Central memory CD8-positive, alpha-beta T cell (primary cell): ENCODE data around the gene ATXN10.

Experiments
- ATAC-seq: fragments of 150-1000 bp; cut with Tn5 transposase; replicated peaks from 2 replicates; pipeline ENCODE4 v1.10.0; 2022; ENCODE audit warnings: mild to moderate bottlenecking, moderate FRiP score, moderate number of reproducible peaks; ENCODE audit not compliant: poor library complexity, severe bottlenecking; ENCODE audit errors: extremely low read depth
- DNase-seq, 2 donors: peaks; one replicate each; pipeline ENCODE4 v3.0.0; 2021; ENCODE audit warnings: low spot score in 2 of 2
- H3K27ac Mint-ChIP-seq: one replicate; pipeline ENCODE4 v1.8.0; 2022; ENCODE audit warnings: low read depth, mild to moderate bottlenecking, moderate library complexity, mixed read lengths
- H3K27me3 Mint-ChIP-seq: one replicate; pipeline ENCODE4 v1.8.0; 2022; ENCODE audit warnings: mixed read lengths
- H3K36me3 Mint-ChIP-seq: one replicate; pipeline ENCODE4 v1.8.0; 2022; ENCODE audit warnings: mild to moderate bottlenecking, moderate library complexity, mixed read lengths; ENCODE audit not compliant: insufficient read depth
- H3K4me1 Mint-ChIP-seq: one replicate; pipeline ENCODE4 v1.8.0; 2022; ENCODE audit warnings: mixed read lengths
- H3K4me3 Mint-ChIP-seq: one replicate; pipeline ENCODE4 v1.8.0; 2022; ENCODE audit warnings: mild to moderate bottlenecking, moderate library complexity, mixed read lengths
- H3K9me3 Mint-ChIP-seq: one replicate; pipeline ENCODE4 v1.8.0; 2022; ENCODE audit warnings: mixed read lengths

Gene ATXN10

GRCh38 chr22:45880716-45881523 is 209.3 kb downstream of the ATXN10 start:
- Mint-ChIP-seq H3K36me3 (peaks cover 1% of the 10 kb centered on the region), H3K9me3 (no peaks in the 10 kb centered on the region), H3K27me3 (peaks cover 53% of the 10 kb centered on the region), H3K4me3 (no peak overlapping the region), H3K4me1 (no peaks in the 10 kb centered on the region), H3K27ac (no peak overlapping the region)
- ATAC-seq (no peak), DNase-seq (no peak)

DNA sequence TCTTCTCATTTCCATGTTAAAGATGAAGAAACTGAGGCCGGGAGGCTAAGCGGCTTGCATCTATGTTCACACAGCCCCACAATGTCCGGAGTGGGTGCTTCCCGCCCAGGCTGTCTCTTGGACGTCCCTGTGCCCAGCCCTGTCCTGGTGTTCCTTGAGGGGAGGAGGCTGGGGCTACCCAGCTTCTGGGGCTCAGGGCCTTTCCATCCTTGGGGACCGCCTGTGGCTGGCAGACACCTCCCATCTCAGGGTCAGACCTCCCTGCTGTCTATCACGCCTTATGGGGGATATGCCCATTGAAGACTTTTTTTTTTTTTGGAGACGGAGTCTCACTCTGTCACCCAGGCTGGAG is 209.9 kb downstream of the ATXN10 start:
- peaks cover 59% of the 10 kb centered on the region for H3K27me3 Mint-ChIP-seq
- H3K27ac Mint-ChIP-seq = no peak overlapping the region
- no peak for DNase-seq
- no peaks in the 10 kb centered on the region for H3K9me3 Mint-ChIP-seq
- peaks cover 1% of the 10 kb centered on the region for H3K36me3 Mint-ChIP-seq
- H3K4me3 Mint-ChIP-seq = no peak overlapping the region
- no peaks in the 10 kb centered on the region for H3K4me1 Mint-ChIP-seq
- no peak for ATAC-seq

GRCh38 chr22:45882881-45883810 is 211.5 kb downstream of the ATXN10 start:
- Mint-ChIP-seq H3K27ac (no peak overlapping the region), H3K27me3 (peaks cover 48% of the 10 kb centered on the region), H3K4me1 (no peaks in the 10 kb centered on the region), H3K9me3 (no peaks in the 10 kb centered on the region), H3K4me3 (no peak overlapping the region), H3K36me3 (peaks cover 1% of the 10 kb centered on the region)
- no peak for ATAC-seq
- DNase-seq = no peak

DNA sequence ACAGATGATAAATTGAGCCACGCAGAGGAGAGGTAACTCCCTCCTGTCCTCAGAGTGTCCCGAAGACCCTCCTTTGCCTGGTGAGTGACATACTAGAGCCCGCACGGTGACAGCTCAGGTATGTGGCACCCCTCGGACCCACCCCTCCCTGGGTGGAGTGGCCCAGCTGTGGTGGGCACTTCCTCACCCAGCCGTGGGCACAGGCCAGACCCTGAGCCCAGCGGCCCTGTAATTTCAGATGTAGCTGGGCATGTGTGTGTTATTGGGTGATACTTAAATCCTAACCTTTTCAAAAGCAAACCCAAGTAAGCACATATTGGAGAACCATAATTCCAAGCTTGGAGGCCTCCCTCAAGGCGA is 212.2 kb downstream of the ATXN10 start:
- no peak overlapping the region for H3K27ac Mint-ChIP-seq
- no peaks in the 10 kb centered on the region for H3K4me1 Mint-ChIP-seq
- DNase-seq (no peak), ATAC-seq (no peak)
- H3K9me3 Mint-ChIP-seq = no peaks in the 10 kb centered on the region
- H3K36me3 Mint-ChIP-seq = peaks cover 1% of the 10 kb centered on the region
- H3K4me3 Mint-ChIP-seq = no peak overlapping the region
- H3K27me3 Mint-ChIP-seq = peaks cover 41% of the 10 kb centered on the region

- Mint-ChIP-seq H3K9me3 (no peaks in the 10 kb centered on the region), H3K36me3 (peaks cover 1% of the 10 kb centered on the region), H3K27me3 (peaks cover 35% of the 10 kb centered on the region), H3K4me3 (no peak overlapping the region), H3K27ac (no peak overlapping the region), H3K4me1 (no peaks in the 10 kb centered on the region)
- DNase-seq (no peak), ATAC-seq (no peak)
Measured at GRCh38 chr22:45884201-45885062, 212.8 kb downstream of the ATXN10 start.

DNA sequence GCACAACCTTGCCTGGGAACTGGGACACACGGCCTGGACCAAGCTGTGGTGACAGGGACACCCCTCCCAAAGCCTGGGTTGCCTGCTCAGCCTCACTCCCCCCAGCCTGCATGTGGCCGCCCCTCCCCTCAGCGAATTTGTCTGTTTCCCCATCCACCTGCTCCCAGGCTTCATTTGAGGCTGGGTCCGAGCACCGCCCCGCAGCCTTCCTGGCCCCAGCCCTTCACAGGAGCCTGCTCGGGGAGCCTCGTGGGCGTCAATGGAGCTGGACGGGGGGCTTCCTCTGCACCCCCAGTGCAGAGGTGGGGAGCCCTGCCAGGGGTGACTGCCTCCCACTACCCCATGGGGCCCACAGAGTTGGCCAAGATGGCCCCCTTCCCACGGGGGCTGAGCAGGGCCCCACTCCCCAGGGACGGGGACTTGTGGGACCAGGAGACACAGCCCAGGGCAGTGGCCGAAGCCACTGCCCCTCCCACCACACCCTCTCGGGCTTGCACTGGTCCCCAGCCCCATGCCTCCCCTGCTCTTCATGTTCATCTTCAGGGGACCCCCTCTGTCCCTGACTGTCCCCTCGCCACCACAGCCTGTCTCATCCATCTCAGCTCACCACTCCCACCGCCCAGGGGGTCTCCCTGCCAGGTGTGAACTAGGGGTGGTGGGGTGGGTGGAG is 213.7 kb downstream of the ATXN10 start:
- ATAC-seq (no peak), DNase-seq (no peak)
- no peaks in the 10 kb centered on the region for H3K9me3 Mint-ChIP-seq
- H3K36me3 Mint-ChIP-seq = peaks cover 3% of the 10 kb centered on the region
- peaks cover 26% of the 10 kb centered on the region for H3K27me3 Mint-ChIP-seq
- no peaks in the 10 kb centered on the region for H3K4me1 Mint-ChIP-seq
- H3K27ac Mint-ChIP-seq = no peak overlapping the region
- H3K4me3 Mint-ChIP-seq = no peak overlapping the region

DNA sequence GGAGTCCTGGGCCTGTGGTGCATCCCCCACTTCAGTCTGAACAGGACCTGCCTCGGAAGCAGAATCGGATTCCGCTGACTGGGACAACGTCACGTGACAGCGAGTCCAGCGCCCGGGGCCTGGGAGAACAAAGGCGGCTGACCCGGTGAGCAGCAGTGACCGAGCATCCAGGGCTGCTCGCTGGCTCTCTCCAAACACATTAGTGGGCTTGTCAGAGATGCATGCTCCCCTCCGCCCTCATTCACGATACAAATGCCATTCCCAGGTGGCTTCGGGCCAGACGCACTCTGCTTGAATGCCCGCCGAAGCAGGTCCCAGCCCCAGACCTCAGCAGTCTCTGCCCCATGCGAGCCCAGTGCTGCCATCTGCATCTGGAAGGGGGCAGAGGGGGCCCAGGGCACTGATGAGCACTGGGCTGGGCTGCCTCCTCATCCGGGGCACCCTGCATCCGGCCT is 214.3 kb downstream of the ATXN10 start:
- H3K4me3 Mint-ChIP-seq = no peak overlapping the region
- no peak overlapping the region for H3K27ac Mint-ChIP-seq
- H3K27me3 Mint-ChIP-seq = peaks cover 21% of the 10 kb centered on the region
- no peaks in the 10 kb centered on the region for H3K9me3 Mint-ChIP-seq
- ATAC-seq (no peak), DNase-seq (no peak)
- H3K36me3 Mint-ChIP-seq = peaks cover 3% of the 10 kb centered on the region
- no peaks in the 10 kb centered on the region for H3K4me1 Mint-ChIP-seq

GRCh38 chr22:45886540-45886939 is 214.9 kb downstream of the ATXN10 start:
- Mint-ChIP-seq H3K4me1 (no peaks in the 10 kb centered on the region), H3K27me3 (peaks cover 21% of the 10 kb centered on the region), H3K9me3 (no peaks in the 10 kb centered on the region), H3K36me3 (peaks cover 3% of the 10 kb centered on the region), H3K27ac (no peak overlapping the region), H3K4me3 (no peak overlapping the region)
- DNase-seq = no peak
- no peak for ATAC-seq

DNA sequence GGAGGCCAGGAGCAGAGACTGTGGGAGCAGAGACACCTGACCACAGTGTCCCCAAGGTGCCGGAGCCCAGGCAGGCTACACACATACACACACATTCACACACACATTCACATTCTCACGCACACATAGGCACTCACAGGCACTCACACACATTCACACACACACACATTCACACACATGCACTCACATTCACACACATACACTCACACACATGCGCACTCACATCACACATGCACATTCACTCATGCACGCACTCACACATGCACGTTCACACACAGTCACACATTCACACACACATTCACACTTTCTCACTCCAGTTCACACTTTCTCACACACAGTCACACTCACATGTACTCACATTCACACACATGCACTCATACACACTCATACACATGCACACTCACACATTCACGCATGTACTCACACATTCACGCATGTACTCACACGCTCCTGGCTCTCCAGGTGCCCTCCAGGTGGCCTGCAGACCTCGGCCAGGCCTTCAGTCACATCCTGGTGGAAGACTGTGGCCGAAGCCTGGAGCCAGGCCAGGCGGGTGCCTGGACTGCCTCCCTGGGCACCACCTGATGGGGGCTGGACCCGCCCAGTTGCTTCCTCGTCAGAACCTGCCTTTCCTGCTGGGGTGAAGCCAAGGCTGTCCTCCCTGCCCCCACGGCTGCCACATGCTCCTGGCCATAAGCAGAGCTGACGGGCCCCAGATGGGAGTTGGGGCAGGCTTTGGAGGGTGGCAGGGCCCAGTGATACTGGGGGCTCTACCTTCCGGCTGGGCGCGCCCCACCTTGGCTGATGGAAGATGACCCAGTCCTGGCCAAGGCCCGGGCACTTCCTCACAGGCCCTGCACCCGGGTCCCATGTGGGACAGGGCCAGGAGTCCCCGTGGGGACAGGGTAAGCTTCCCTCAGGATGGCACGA is 215.8 kb downstream of the ATXN10 start:
- H3K4me1 Mint-ChIP-seq = no peaks in the 10 kb centered on the region
- peaks cover 17% of the 10 kb centered on the region for H3K27me3 Mint-ChIP-seq
- peaks cover 2% of the 10 kb centered on the region for H3K36me3 Mint-ChIP-seq
- ATAC-seq = no peak
- H3K27ac Mint-ChIP-seq = no peak overlapping the region
- no peak for DNase-seq
- no peak overlapping the region for H3K4me3 Mint-ChIP-seq
- H3K9me3 Mint-ChIP-seq = no peaks in the 10 kb centered on the region

- Mint-ChIP-seq H3K4me1 (no peaks in the 10 kb centered on the region), H3K27ac (no peak overlapping the region), H3K36me3 (peaks cover 2% of the 10 kb centered on the region), H3K4me3 (no peak overlapping the region), H3K9me3 (no peaks in the 10 kb centered on the region), H3K27me3 (peaks cover 12% of the 10 kb centered on the region)
- ATAC-seq (no peak), DNase-seq (no peak)
Measured at GRCh38 chr22:45888221-45889092, 216.8 kb downstream of the ATXN10 start.
